ENCODE results near the gene OR6C4.
"Not testable (repeated sequence)": the region's sequence is repeated elsewhere in the genome, so short reads cannot be mapped to it uniquely, and the experiment has no call there.

DNA sequence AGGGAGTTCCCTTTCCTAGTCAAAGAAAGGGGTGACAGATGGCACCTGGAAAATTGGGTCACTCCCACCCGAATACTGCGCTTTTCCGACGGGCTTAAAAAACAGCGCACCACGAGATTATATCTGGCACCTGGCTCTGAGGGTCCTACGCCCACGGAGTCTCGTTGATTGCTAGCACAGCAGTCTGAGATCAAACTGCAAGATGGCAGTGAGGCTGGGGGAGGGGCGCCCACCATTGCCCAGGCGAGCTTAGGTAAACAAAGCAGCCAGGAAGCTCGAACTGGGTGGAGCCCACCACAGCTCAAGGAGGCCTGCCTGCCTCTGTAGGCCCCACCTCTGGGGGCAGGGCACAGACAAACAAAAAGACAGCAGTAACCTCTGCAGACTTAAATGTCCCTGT, 40.8 kb downstream of the OR6C4 start:
- not testable (repeated sequence) for TF ChIP-seq POLR2AphosphoS5, CTCF (IDR thresholded peaks at IDR 0.05)
